ENCODE data around the gene PI16.
A peak's percentile ranks its signal among the peaks of the same experiment; 100 is the strongest.

PI16 gene

DNA sequence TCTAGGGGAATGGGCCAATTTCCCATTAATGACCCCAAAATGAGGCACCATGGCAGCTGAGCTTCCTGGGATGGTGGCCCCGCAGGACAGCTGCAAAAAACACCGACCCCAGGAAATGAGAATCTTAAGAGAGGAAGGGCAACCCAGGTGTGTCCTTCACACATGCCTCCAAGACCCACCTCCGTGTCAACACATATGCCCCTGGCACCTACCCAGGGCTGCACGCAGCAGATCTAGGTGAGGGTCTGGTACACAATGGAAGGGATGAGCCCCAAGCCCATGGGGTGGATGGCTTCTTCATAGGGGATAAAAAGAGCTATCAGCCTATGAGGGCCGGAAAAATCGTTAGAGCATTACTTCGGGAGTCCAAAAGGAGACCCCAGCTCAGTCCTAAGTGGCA is 22.0 kb downstream of the PI16 start:
- H3K27ac ChIP-seq = no peak overlapping the region
- peaks cover 79 to 100% (median 99%) of the 10 kb centered on the region in 11 experiments for H4K20me1 ChIP-seq
- no peak for TF ChIP-seq Cebpa-rat (IDR thresholded peaks at IDR 0.05)
- no peaks in the 10 kb centered on the region for H3K27me3 ChIP-seq
- peaks cover 87 to 100% (median 99%) of the 10 kb centered on the region in 11 experiments for H3K36me3 ChIP-seq
- H3K4me1 ChIP-seq = peaks cover 20 to 87% (median 69%) of the 10 kb centered on the region in 10 experiments
- no peak overlapping the region for H3K4me3 ChIP-seq
- H3K4me2 ChIP-seq = no peak overlapping the region; a peak in 1 of 22 replicates
- H3K9ac ChIP-seq = peak overlapping the region in 4 of 11 experiments; percentile 8 to 19 (median 14); a peak in 4 of 22 replicates
- no peaks in the 10 kb centered on the region for H3K9me3 ChIP-seq (replicated peaks in 1 of 11)

DNA sequence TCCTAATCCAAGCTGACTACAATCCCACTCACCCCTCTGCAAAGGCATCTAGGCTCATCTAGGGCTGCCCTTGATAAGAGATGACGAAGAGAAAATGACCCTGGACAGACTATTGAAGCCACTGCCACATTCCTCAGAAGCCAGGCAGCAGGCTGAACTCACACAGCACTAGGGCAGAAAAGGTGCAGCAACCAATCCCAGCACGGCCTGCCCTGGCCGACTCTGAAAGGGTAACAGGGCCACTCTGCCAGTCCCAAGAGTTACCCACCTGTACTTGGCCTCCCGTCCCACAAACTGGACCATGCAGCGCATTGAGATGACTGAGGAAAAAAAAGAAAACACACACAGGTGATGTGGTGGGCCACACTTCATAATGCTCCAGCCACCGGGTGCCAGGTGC is 22.4 kb downstream of the PI16 start:
- Histone ChIP-seq H3K4me1 (peaks cover 24 to 87% (median 69%) of the 10 kb centered on the region in 10 experiments), H3K27me3 (no peaks in the 10 kb centered on the region), H3K4me2 (no peak overlapping the region), H3K27ac (no peak overlapping the region), H3K36me3 (peaks cover 87 to 100% (median 99%) of the 10 kb centered on the region in 11 experiments), H3K4me3 (no peak overlapping the region), H3K9ac (peak overlapping the region in 3 of 11 experiments; percentile 10 to 19 (median 17); a peak in 2 of 22 replicates), H3K9me3 (replicated peaks in 1 of 11) (no peaks in the 10 kb centered on the region), H4K20me1 (peaks cover 82 to 100% (median 99%) of the 10 kb centered on the region in 11 experiments)
- no peak for TF ChIP-seq Cebpa-rat (IDR thresholded peaks at IDR 0.05)

DNA sequence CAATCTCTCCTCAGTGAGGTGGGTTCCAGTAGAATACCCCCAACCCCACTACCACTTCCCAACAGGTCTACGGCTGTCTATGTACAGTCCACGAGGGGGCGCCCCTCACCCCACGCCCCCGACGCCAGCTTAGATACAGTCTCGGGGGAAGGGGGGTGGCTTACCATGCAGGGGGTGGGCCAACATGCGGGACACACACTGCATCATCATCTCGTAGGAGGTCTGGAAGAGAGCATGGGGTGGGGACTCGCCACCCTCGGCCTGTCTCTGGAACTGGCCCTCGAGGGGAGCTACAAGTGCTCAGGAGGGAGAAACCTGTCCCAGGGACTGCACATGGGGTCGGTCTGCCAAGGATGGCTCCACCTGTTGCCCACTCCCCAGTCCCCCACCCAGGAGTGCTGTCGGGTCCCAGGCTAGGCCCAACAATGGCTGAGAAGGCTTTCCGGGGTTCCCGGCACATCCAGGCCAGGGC is 23.0 kb downstream of the PI16 start:
- H3K27ac ChIP-seq = 0 out of 22 replicates have a peak overlapping the region, but pooled peaks of 1 of the 11 experiments have one; percentile 22
- H4K20me1 ChIP-seq = peaks cover 84 to 100% (median 99%) of the 10 kb centered on the region in 11 experiments
- no peak overlapping the region for H3K4me2 ChIP-seq
- H3K9me3 ChIP-seq (replicated peaks in 1 of 11) = no peaks in the 10 kb centered on the region
- peaks cover 83 to 100% (median 99%) of the 10 kb centered on the region in 11 experiments for H3K36me3 ChIP-seq
- peaks cover 27 to 87% (median 66%) of the 10 kb centered on the region in 10 experiments for H3K4me1 ChIP-seq
- TF ChIP-seq Cebpa-rat (IDR thresholded peaks at IDR 0.05) = no peak
- no peak overlapping the region for H3K9ac ChIP-seq
- no peaks in the 10 kb centered on the region for H3K27me3 ChIP-seq
- H3K4me3 ChIP-seq = no peak overlapping the region

DNA sequence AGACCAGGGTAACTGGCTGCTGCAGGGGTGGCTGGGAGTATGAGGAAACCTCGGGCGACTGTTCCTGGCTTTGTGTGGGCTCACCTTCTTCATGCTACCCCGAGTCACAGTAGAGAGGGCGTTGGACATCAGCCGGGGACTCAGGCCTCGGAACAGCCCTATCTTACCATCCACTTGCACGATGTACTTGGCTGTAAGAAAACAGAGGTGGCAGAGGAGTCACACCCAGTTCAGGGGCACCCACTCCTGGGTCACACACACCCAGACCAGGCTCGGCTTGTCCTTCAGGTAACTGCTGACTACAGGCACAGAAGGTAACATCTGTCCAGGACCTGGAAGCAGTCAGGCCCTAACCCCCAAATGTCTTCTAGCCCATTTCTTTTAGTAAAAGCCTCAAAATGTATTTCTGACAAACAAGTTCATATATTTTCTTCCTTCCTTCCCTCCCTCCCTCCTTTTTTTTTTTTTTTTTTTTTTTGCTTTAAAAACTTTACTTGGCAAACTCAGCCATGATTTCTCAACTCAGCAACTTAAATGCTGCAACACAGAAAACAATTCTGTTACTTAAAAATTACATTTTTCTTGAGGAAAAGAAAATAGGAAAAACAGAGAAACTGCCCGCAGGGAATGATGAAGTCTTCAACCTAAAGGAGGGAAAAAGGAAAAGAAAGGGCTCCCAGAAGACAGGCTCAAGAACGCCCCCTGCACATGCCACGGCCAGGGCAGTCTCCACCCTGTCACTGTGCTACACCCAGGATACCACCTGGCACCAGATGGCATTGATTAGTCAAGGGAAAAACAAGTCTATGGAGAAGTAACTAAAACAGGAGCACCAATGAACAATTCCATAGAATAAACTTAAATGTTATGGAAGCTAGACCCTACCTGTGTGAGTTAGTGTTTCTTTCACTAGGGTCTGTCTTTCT is 24.1 kb downstream of the PI16 start:
- Histone ChIP-seq H3K9ac (peak overlapping the region in 2 of 11 experiments; percentile 2 to 20; a peak in 1 of 22 replicates), H3K36me3 (peaks cover 72 to 99% (median 91%) of the 10 kb centered on the region in 11 experiments), H3K4me3 (no peak overlapping the region), H3K4me2 (no peak overlapping the region), H3K27ac (0 out of 22 replicates have a peak overlapping the region, but pooled peaks of 1 of the 11 experiments have one; percentile 22), H3K4me1 (peaks cover 39 to 87% (median 67%) of the 10 kb centered on the region in 10 experiments), H3K9me3 (replicated peaks in 1 of 11) (no peaks in the 10 kb centered on the region), H3K27me3 (no peaks in the 10 kb centered on the region), H4K20me1 (peaks cover 87 to 100% (median 100%) of the 10 kb centered on the region in 11 experiments)
- no peak for TF ChIP-seq Cebpa-rat (IDR thresholded peaks at IDR 0.05)

DNA sequence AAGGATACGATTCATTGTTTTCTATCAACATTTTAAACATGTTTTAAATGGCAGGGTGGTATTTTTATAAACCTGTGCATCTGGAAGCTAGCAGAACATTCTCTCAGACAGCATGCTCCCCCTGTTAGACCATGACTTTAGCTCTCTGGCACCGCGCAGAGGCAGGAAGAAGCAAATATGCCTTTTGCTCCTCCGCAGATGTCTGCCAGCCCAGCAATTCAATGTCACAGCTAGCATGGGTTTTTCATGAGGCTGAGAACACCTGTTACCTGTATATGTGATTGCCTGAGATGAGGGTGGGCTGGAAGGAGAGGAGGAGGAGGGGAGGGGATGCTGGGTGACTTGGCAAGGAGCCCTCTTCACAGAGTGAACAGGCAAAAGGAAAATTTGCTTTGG is 24.8 kb downstream of the PI16 start:
- H3K4me2 ChIP-seq = peak overlapping the region in 5 of 11 experiments; percentile 2 to 28 (median 18); a peak in 6 of 22 replicates
- peaks cover 46 to 87% (median 71%) of the 10 kb centered on the region in 10 experiments for H3K4me1 ChIP-seq
- peak overlapping the region in 8 of 11 experiments; percentile 13 to 47 (median 22); a peak in 5 of 22 replicates for H3K9ac ChIP-seq
- no peaks in the 10 kb centered on the region for H3K9me3 ChIP-seq (replicated peaks in 1 of 11)
- no peak overlapping the region; a peak in 1 of 22 replicates for H3K27ac ChIP-seq
- no peak overlapping the region for H3K4me3 ChIP-seq
- H3K27me3 ChIP-seq = no peaks in the 10 kb centered on the region
- peaks cover 93 to 100% (median 100%) of the 10 kb centered on the region in 11 experiments for H4K20me1 ChIP-seq
- TF ChIP-seq Cebpa-rat (IDR thresholded peaks at IDR 0.05) = no peak
- peaks cover 65 to 94% (median 85%) of the 10 kb centered on the region in 11 experiments for H3K36me3 ChIP-seq

DNA sequence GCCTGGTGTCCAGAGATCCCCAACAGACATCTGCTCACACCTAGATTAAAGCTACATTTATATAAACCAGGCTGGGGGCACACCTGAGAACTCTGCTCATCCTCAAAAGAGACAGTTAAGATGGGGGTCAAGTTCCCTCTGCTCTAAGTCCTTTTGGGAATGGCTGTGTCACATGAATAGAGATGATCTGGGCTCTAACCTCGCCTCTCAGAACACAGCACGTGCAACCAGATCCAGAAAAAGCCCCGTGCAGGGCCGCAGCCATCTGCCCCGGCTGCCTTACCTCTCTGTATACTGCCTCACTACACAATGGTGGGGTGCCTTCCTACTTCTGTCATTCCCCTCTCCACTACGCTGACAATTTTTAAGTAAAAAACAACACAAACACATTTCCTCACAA is 25.6 kb downstream of the PI16 start:
- H4K20me1 ChIP-seq = peaks cover 93 to 100% (median 99%) of the 10 kb centered on the region in 11 experiments
- H3K27ac ChIP-seq = no peak overlapping the region; a peak in 1 of 22 replicates
- peaks cover 48 to 85% (median 69%) of the 10 kb centered on the region in 10 experiments for H3K4me1 ChIP-seq
- H3K36me3 ChIP-seq = peaks cover 58 to 86% (median 77%) of the 10 kb centered on the region in 11 experiments
- H3K4me2 ChIP-seq = peak overlapping the region in 7 of 11 experiments; percentile 0 to 28 (median 18); a peak in 7 of 22 replicates
- no peaks in the 10 kb centered on the region for H3K27me3 ChIP-seq
- no peak for TF ChIP-seq Cebpa-rat (IDR thresholded peaks at IDR 0.05)
- H3K9me3 ChIP-seq (replicated peaks in 1 of 11) = no peaks in the 10 kb centered on the region
- no peak overlapping the region for H3K4me3 ChIP-seq
- H3K9ac ChIP-seq = peak overlapping the region in 9 of 11 experiments; percentile 13 to 47 (median 20); a peak in 7 of 22 replicates

DNA sequence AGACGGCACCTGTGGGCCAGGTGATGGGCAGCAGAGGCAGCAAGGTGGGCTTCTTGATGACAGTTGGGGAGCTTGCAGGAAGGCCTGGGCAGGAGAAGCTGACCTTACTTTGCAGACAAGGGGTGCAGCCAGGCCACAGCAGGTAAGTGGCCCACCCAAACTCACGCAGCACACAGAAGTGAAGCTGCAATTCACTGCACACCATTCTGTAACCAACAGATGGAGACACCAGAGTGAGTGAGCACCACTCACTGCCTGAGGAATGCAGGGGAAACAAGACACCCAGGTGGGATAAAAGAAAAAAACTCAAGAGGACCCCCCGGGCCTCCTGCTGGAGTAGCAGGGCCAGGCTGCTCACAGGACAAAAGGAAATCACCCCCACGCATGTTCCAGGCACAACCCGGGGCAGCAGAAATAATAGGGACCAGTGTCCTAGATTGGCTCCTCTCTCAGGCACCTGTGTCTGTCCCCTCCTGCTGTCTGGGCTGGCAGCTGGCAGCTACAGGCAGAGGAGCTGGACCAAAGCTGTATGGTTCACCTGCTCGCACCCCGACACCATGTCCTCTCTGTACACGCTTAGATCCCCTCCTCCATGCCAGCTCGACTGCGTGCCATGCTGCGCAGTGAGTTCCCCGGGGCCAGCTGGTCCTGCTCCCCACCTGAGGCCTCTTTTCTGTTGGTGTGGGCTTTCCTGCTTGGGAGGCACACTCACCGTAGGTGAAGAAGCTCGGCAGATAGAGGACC is 26.5 kb downstream of the PI16 start:
- Histone ChIP-seq H3K9ac (peak overlapping the region in 8 of 11 experiments; percentile 11 to 44 (median 37); a peak in 10 of 22 replicates), H4K20me1 (peaks cover 87 to 93% (median 90%) of the 10 kb centered on the region in 11 experiments), H3K9me3 (replicated peaks in 1 of 11) (no peaks in the 10 kb centered on the region), H3K4me1 (peaks cover 48 to 78% (median 60%) of the 10 kb centered on the region in 10 experiments), H3K4me3 (no peak overlapping the region), H3K4me2 (peak overlapping the region in 9 of 11 experiments; percentile 5 to 32 (median 21); a peak in 11 of 22 replicates), H3K27me3 (no peaks in the 10 kb centered on the region), H3K27ac (no peak overlapping the region), H3K36me3 (peaks cover 48 to 77% (median 68%) of the 10 kb centered on the region in 11 experiments)
- TF ChIP-seq Cebpa-rat (IDR thresholded peaks at IDR 0.05) = no peak

DNA sequence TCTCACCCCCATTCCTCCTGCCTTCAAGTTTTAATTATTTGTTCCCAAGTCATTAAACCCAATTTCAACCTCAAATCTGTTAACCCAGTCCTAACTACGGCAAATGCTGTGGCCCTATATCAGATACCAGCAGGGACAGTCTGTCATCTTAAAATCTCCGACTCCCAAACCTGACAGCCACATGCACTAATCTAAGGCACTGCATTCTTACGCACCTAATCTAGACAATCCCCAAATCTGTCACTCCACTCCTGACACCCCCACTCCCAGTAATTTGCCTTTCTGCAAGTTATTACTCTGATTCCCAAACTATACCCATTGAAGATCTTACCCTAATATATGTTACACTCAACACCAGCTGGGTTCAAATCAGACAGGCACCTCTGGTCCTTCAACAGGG is 29.0 kb downstream of the PI16 start:
- H3K27ac ChIP-seq = no peak overlapping the region
- peak overlapping the region in 8 of 10 experiments; percentile 97 to 100 (median 98); a peak in 9 of 20 replicates for H3K4me3 ChIP-seq
- peaks cover 23 to 52% (median 43%) of the 10 kb centered on the region in 11 experiments for H3K36me3 ChIP-seq
- no peaks in the 10 kb centered on the region for H3K9me3 ChIP-seq (replicated peaks in 1 of 11)
- no peak for TF ChIP-seq Cebpa-rat (IDR thresholded peaks at IDR 0.05)
- H3K9ac ChIP-seq = peak overlapping the region in 5 of 11 experiments; percentile 4 to 98 (median 98); a peak in 2 of 22 replicates
- no peaks in the 10 kb centered on the region for H3K27me3 ChIP-seq
- H4K20me1 ChIP-seq = peaks cover 62 to 68% (median 65%) of the 10 kb centered on the region in 11 experiments
- peaks cover 56 to 73% (median 68%) of the 10 kb centered on the region in 10 experiments for H3K4me1 ChIP-seq
- H3K4me2 ChIP-seq = peak overlapping the region; percentile 70 to 98 (median 92)

Measured in BLaER1 treated with 17β-estradiol and CSF1 and Interleukin-3, amounts not matched to agents 10 nM and 100 nM (cell line).